OCI-LY3 (cell line): Measurements from ENCODE around the gene HLA-F.

Experiments
- H2AFZ ChIP-seq: fragments of 200-600, 300-600 bp; shearing (Covaris generic); 2 replicates; pipeline ENCODE4 v1.6.0; 2014; ENCODE audit warnings: antibody characterized with exemption, low read depth, low read length
- H3K27ac ChIP-seq: fragments of 200-600, 300-600 bp; sonication (generic); 2 replicates; pipeline ENCODE4 v1.5.1; 2014; ENCODE audit warnings: mild to moderate bottlenecking, low read length, moderate library complexity, mixed read lengths
- H3K27me3 ChIP-seq: fragments of 200-600, 300-600 bp; sonication (generic); 2 replicates; pipeline ENCODE4 v1.6.1; 2014; ENCODE audit warnings: low read depth, low read length, mixed read lengths
- H3K36me3 ChIP-seq: fragments of 200-600, 300-600 bp; sonication (generic); replicated peaks from 2 replicates; pipeline ENCODE3; 2014; ENCODE audit warnings: low read depth, low read length, mixed read lengths
- H3K4me1 ChIP-seq: fragments of 300-600, 200-600 bp; sonication (generic); 2 replicates; pipeline ENCODE4 v1.6.1; 2014; ENCODE audit warnings: low read length, mixed read lengths
- H3K4me2 ChIP-seq: fragments of 200-600, 300-600 bp; sonication (generic); 2 replicates; pipeline ENCODE4 v1.6.1; 2014; ENCODE audit warnings: low read length, mixed read lengths
- H3K4me3 ChIP-seq: fragments of 300-600, 200-600 bp; sonication (generic); 2 replicates; pipeline ENCODE4 v1.5.1; 2014; ENCODE audit warnings: antibody characterized with exemption, mild to moderate bottlenecking, low read length, moderate library complexity
- H3K79me2 ChIP-seq: fragments of 300-600, 200-600 bp; shearing (Covaris generic); 2 replicates; pipeline ENCODE4 v1.6.1; 2014; ENCODE audit warnings: mild to moderate bottlenecking, low read length, mixed read lengths
- H3K9ac ChIP-seq: fragments of 300-600, 200-600 bp; shearing (Covaris generic); 2 replicates; pipeline ENCODE4 v1.6.0; 2014; ENCODE audit warnings: mild to moderate bottlenecking, low read length, moderate library complexity
- H3K9me3 ChIP-seq: fragments of 200-600, 300-600 bp; shearing (Covaris generic); 2 replicates; pipeline ENCODE4 v1.6.1; 2014; ENCODE audit warnings: low read length, mixed read lengths; ENCODE audit not compliant: insufficient read depth
- H4K20me1 ChIP-seq: fragments of 200-600, 300-600 bp; sonication (generic); 2 replicates; pipeline ENCODE4 v1.6.1; 2016; ENCODE audit warnings: low read length, mixed read lengths; ENCODE audit not compliant: insufficient read depth
- CTCF ChIP-seq: fragments of 200-600, 300-600 bp; sonication (generic); IDR thresholded peaks from 2 replicates; pipeline ENCODE4 v1.5.1; 2014; ENCODE audit warnings: antibody characterized with exemption, low read length, low read depth
- EZH2phosphoT487 ChIP-seq: fragments of 200-600 bp; shearing (Covaris generic); IDR thresholded peaks from 2 replicates; pipeline ENCODE4 v1.6.1; 2018; ENCODE audit warnings: antibody characterized with exemption, mixed run types, low read depth

The HLA-F gene

GRCh38 chr6:29723262-29723665 lies at the start of gene HLA-F:
TSS of gene HLA-F (plus strand) at chr6:29723434. CDS start at chr6:29723464, 30 bp downstream.
- Histone ChIP-seq H3K79me2 (peaks cover 10% of the 10 kb centered on the region; the same call in 1 of the 2 replicates), H3K4me2 (peak within 1 kb of the TSS; percentile 92), H3K9ac (peak within 1 kb of the TSS; percentile 93)

GRCh38 chr6:29674008-29674407 lies 49.2 kb upstream of the HLA-F start:
- H3K4me3 ChIP-seq = no peak overlapping the region
- H3K9me3 ChIP-seq = no peaks in the 10 kb centered on the region
- no peaks in the 10 kb centered on the region for H3K4me1 ChIP-seq
- no peaks in the 10 kb centered on the region for H3K79me2 ChIP-seq
- H2AFZ ChIP-seq = no peak overlapping the region
- no peak overlapping the region for H3K27ac ChIP-seq
- H3K27me3 ChIP-seq = no peaks in the 10 kb centered on the region
- no peak overlapping the region for H3K4me2 ChIP-seq
- no peaks in the 10 kb centered on the region for H3K36me3 ChIP-seq
- H3K9ac ChIP-seq = no peak overlapping the region
- TF ChIP-seq EZH2phosphoT487 (no peak), CTCF (no peak)
- no peaks in the 10 kb centered on the region for H4K20me1 ChIP-seq

More at GRCh38 chr6:29723262-29723665, at the start of gene HLA-F:
- peak within 1 kb of the TSS; percentile 94 for H2AFZ ChIP-seq
- peak within 1 kb of the TSS; percentile 95 for H3K4me3 ChIP-seq
- H3K9me3 ChIP-seq = no peaks in the 10 kb centered on the region
- no peak for TF ChIP-seq EZH2phosphoT487
- no peak for TF ChIP-seq CTCF
- peak within 1 kb of the TSS; percentile 58 for H3K27ac ChIP-seq
- 0 out of 2 replicates have a peak, but pooled peaks cover 4% of the 10 kb centered on the region for H4K20me1 ChIP-seq
- H3K27me3 ChIP-seq = no peaks in the 10 kb centered on the region
- peaks cover 22% of the 10 kb centered on the region for H3K36me3 ChIP-seq
- H3K4me1 ChIP-seq = peaks cover 6% of the 10 kb centered on the region

GRCh38 chr6:29675561-29675960 lies 47.7 kb upstream of the HLA-F start:
- TF ChIP-seq EZH2phosphoT487 (no peak), CTCF (no peak)
- no peak overlapping the region for H3K4me2 ChIP-seq
- no peak overlapping the region for H3K27ac ChIP-seq
- H3K79me2 ChIP-seq = no peaks in the 10 kb centered on the region
- no peak overlapping the region for H3K4me3 ChIP-seq
- H3K27me3 ChIP-seq = no peaks in the 10 kb centered on the region
- no peaks in the 10 kb centered on the region for H3K4me1 ChIP-seq
- no peaks in the 10 kb centered on the region for H4K20me1 ChIP-seq
- H2AFZ ChIP-seq = no peak overlapping the region
- H3K9me3 ChIP-seq = no peaks in the 10 kb centered on the region
- H3K36me3 ChIP-seq = no peaks in the 10 kb centered on the region
- H3K9ac ChIP-seq = no peak overlapping the region

- Histone ChIP-seq H4K20me1 (no peaks in the 10 kb centered on the region), H3K4me3 (no peak overlapping the region), H2AFZ (no peak overlapping the region), H3K9me3 (no peaks in the 10 kb centered on the region), H3K27me3 (no peaks in the 10 kb centered on the region), H3K79me2 (no peaks in the 10 kb centered on the region), H3K4me2 (no peak overlapping the region), H3K9ac (no peak overlapping the region), H3K4me1 (no peaks in the 10 kb centered on the region), H3K27ac (no peak overlapping the region), H3K36me3 (no peaks in the 10 kb centered on the region)
- no peak for TF ChIP-seq CTCF
- TF ChIP-seq EZH2phosphoT487 = no peak
Observed at GRCh38 chr6:29676981-29677601, 46.1 kb upstream of the HLA-F start.
